GM08714 (cell line): ENCODE data around the gene PSMD5.

Experiments used
- H3K4me3 ChIP-seq: fragments of 200-500 bp; sonication (Bioruptor generic); 2 replicates; pipeline ENCODE4 v1.5.1; 2014; ENCODE audit warnings: mild to moderate bottlenecking, low read length, inconsistent platforms
- ZNF274 ChIP-seq: IDR thresholded peaks from 2 replicates; pipeline ENCODE4 v1.6.1; 2012; ENCODE audit warnings: mild to moderate bottlenecking, low read depth, low read length

The PSMD5 gene

GRCh38 chr9:120868676-120869359, 26.1 kb upstream of the PSMD5 start:
- TF ChIP-seq ZNF274 = no peak
- H3K4me3 ChIP-seq = peak overlapping the region; percentile 51; the same call in 1 of the 2 replicates

GRCh38 chr9:120868339-120868675, 25.6 kb upstream of the PSMD5 start:
- TF ChIP-seq ZNF274 = no peak
- peak overlapping the region; percentile 51; the same call in 1 of the 2 replicates for H3K4me3 ChIP-seq

- no peak overlapping the region; the same call in 1 of the 2 replicates for H3K4me3 ChIP-seq
- TF ChIP-seq ZNF274 = no peak
Measured at GRCh38 chr9:120867676-120868338, 25.1 kb upstream of the PSMD5 start.

- TF ChIP-seq ZNF274 = no peak
- H3K4me3 ChIP-seq = no peak overlapping the region
Measured at GRCh38 chr9:120866651-120867050, 23.9 kb upstream of the PSMD5 start.

GRCh38 chr9:120865809-120866208, 23.1 kb upstream of the PSMD5 start:
- no peak overlapping the region for H3K4me3 ChIP-seq
- TF ChIP-seq ZNF274 = no peak

- TF ChIP-seq ZNF274 = no peak
- no peak overlapping the region for H3K4me3 ChIP-seq
Measured at GRCh38 chr9:120865176-120865575, 22.5 kb upstream of the PSMD5 start.

- TF ChIP-seq ZNF274 = no peak
- no peak overlapping the region for H3K4me3 ChIP-seq
Measured at GRCh38 chr9:120864719-120865118, 22.0 kb upstream of the PSMD5 start.

- H3K4me3 ChIP-seq = no peak overlapping the region
- TF ChIP-seq ZNF274 = no peak
Measured at GRCh38 chr9:120863833-120864232, 21.1 kb upstream of the PSMD5 start.

GRCh38 chr9:120862452-120862851, 19.7 kb upstream of the PSMD5 start:
- no peak overlapping the region for H3K4me3 ChIP-seq
- no peak for TF ChIP-seq ZNF274

GRCh38 chr9:120861935-120862334, 19.2 kb upstream of the PSMD5 start:
- no peak for TF ChIP-seq ZNF274
- no peak overlapping the region for H3K4me3 ChIP-seq

- TF ChIP-seq ZNF274 = no peak
- no peak overlapping the region for H3K4me3 ChIP-seq
Measured at GRCh38 chr9:120860083-120860482, 17.4 kb upstream of the PSMD5 start.

- no peak for TF ChIP-seq ZNF274
- H3K4me3 ChIP-seq = no peak overlapping the region
Measured at GRCh38 chr9:120859361-120859760, 16.6 kb upstream of the PSMD5 start.

GRCh38 chr9:120857902-120858301, 15.2 kb upstream of the PSMD5 start:
- H3K4me3 ChIP-seq = no peak overlapping the region
- TF ChIP-seq ZNF274 = no peak

GRCh38 chr9:120857481-120857880, 14.8 kb upstream of the PSMD5 start:
- no peak overlapping the region for H3K4me3 ChIP-seq
- TF ChIP-seq ZNF274 = no peak

- no peak for TF ChIP-seq ZNF274
- H3K4me3 ChIP-seq = no peak overlapping the region
Measured at GRCh38 chr9:120856700-120857099, 14.0 kb upstream of the PSMD5 start.
